WTC11 (cell line): ENCODE results near the gene GTF3C1.

Experiments
- CREB1 ChIP-seq: sonication (generic); formaldehyde crosslinking; IDR thresholded peaks from 2 replicates; pipeline ENCODE4 v1.8.0; 2023; ENCODE audit warnings: mild to moderate bottlenecking, missing genetic modification reagents
- ESRRA ChIP-seq: sonication (generic); formaldehyde crosslinking; IDR thresholded peaks from 2 replicates; pipeline ENCODE4 v1.8.1; 2022; ENCODE audit warnings: mild to moderate bottlenecking, missing genetic modification reagents, borderline replicate concordance
- GABPB1 ChIP-seq: sonication (generic); formaldehyde crosslinking; IDR thresholded peaks from 2 replicates; pipeline ENCODE4 v1.8.1; 2023; ENCODE audit warnings: mild to moderate bottlenecking, missing genetic modification reagents
- NR3C1 ChIP-seq: sonication (generic); formaldehyde crosslinking; conservative IDR thresholded peaks from 2 replicates; pipeline ENCODE4 v1.8.1; 2023; ENCODE audit warnings: low read depth, mild to moderate bottlenecking, missing genetic modification reagents
- ZNF138 ChIP-seq: sonication (generic); formaldehyde crosslinking; conservative IDR thresholded peaks from 2 replicates; pipeline ENCODE4 v1.8.1; 2022; ENCODE audit warnings: mild to moderate bottlenecking, moderate library complexity, missing genetic modification reagents
- TF ChIP-seq, protein P1 (sequence below): fragments of 200-600 bp; IDR thresholded peaks from 2 replicates; pipeline ENCODE4 v1.8.0; 2022; ENCODE audit warnings: antibody characterized with exemption
- TF ChIP-seq, protein P2 (sequence below): sonication (generic); formaldehyde crosslinking; IDR thresholded peaks from 2 replicates; pipeline ENCODE4 v1.8.1; 2022; ENCODE audit warnings: mild to moderate bottlenecking, moderate library complexity, missing genetic modification reagents
- TF ChIP-seq, protein P3 (sequence below): sonication (generic); formaldehyde crosslinking; conservative IDR thresholded peaks from 2 replicates; pipeline ENCODE4 v1.8.1; 2023; ENCODE audit warnings: mild to moderate bottlenecking, low read depth, missing genetic modification reagents, moderate library complexity
- TF ChIP-seq, protein P4 (sequence below): sonication (generic); formaldehyde crosslinking; IDR thresholded peaks from 2 replicates; pipeline ENCODE4 v1.8.0; 2022; ENCODE audit warnings: mild to moderate bottlenecking, missing genetic modification reagents

DNA sequence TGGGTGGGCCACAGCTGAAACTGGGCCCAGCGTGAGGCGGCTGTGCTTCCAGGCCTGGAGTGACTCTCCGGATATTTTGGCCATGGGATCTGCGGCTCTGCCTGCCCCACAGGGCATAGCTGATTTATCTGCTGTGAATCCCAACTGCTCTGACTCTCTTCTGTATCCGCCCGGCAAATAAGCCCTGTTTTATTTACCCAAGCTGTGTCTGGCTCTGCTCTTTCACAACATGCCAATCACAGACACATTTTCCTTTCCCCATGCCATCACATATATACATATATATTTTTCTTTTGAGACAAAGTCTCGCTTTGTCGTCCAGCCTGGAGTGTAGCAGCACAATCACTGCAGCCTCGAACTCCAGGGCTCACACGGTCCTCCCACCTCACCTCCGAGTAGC, 33.3 kb downstream of the GTF3C1 start:
- no peak for TF ChIP-seq ESRRA
- TF ChIP-seq, protein P1, sequence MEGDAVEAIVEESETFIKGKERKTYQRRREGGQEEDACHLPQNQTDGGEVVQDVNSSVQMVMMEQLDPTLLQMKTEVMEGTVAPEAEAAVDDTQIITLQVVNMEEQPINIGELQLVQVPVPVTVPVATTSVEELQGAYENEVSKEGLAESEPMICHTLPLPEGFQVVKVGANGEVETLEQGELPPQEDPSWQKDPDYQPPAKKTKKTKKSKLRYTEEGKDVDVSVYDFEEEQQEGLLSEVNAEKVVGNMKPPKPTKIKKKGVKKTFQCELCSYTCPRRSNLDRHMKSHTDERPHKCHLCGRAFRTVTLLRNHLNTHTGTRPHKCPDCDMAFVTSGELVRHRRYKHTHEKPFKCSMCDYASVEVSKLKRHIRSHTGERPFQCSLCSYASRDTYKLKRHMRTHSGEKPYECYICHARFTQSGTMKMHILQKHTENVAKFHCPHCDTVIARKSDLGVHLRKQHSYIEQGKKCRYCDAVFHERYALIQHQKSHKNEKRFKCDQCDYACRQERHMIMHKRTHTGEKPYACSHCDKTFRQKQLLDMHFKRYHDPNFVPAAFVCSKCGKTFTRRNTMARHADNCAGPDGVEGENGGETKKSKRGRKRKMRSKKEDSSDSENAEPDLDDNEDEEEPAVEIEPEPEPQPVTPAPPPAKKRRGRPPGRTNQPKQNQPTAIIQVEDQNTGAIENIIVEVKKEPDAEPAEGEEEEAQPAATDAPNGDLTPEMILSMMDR: no peak
- TF ChIP-seq NR3C1 (CRISPR knock-in tag): no peak
- no peak for TF ChIP-seq ZNF138
- TF ChIP-seq, protein P2, sequence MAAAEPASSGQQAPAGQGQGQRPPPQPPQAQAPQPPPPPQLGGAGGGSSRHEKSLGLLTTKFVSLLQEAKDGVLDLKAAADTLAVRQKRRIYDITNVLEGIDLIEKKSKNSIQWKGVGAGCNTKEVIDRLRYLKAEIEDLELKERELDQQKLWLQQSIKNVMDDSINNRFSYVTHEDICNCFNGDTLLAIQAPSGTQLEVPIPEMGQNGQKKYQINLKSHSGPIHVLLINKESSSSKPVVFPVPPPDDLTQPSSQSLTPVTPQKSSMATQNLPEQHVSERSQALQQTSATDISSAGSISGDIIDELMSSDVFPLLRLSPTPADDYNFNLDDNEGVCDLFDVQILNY: no peak
- TF ChIP-seq, protein P3, sequence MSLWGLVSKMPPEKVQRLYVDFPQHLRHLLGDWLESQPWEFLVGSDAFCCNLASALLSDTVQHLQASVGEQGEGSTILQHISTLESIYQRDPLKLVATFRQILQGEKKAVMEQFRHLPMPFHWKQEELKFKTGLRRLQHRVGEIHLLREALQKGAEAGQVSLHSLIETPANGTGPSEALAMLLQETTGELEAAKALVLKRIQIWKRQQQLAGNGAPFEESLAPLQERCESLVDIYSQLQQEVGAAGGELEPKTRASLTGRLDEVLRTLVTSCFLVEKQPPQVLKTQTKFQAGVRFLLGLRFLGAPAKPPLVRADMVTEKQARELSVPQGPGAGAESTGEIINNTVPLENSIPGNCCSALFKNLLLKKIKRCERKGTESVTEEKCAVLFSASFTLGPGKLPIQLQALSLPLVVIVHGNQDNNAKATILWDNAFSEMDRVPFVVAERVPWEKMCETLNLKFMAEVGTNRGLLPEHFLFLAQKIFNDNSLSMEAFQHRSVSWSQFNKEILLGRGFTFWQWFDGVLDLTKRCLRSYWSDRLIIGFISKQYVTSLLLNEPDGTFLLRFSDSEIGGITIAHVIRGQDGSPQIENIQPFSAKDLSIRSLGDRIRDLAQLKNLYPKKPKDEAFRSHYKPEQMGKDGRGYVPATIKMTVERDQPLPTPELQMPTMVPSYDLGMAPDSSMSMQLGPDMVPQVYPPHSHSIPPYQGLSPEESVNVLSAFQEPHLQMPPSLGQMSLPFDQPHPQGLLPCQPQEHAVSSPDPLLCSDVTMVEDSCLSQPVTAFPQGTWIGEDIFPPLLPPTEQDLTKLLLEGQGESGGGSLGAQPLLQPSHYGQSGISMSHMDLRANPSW: no peak
- TF ChIP-seq GABPB1: no peak
- no peak for TF ChIP-seq CREB1 (CRISPR knock-in tag)
- TF ChIP-seq, protein P4, sequence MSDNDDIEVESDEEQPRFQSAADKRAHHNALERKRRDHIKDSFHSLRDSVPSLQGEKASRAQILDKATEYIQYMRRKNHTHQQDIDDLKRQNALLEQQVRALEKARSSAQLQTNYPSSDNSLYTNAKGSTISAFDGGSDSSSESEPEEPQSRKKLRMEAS (CRISPR knock-in tag): no peak
